Transverse colon (tissue), 4 donors: Measurements from ENCODE around the gene ZNF462. TPM values are rescaled to one million over a fixed set of nuclear protein-coding genes. Genes with fewer than 3 reads are reported as not detected.
A peak's percentile ranks its signal among the peaks of the same experiment; 100 is the strongest.

ENCODE experiments used
- DNase-seq: peaks from one replicate; pipeline ENCODE4 v3.0.0-alpha.2; 2019
- H3K27ac ChIP-seq, 4 donors: fragments of 200-600 bp; sonication (generic); 2 replicates each; pipeline ENCODE4 v1.5.1; 2016 to 2018; ENCODE audit warnings: inconsistent platforms in 4 of 4
- H3K27me3 ChIP-seq: fragments of 200-600 bp; sonication (generic); 2 replicates; pipeline ENCODE4 v1.5.1; 2017; ENCODE audit warnings: inconsistent platforms
- H3K36me3 ChIP-seq, 4 donors: fragments of 200-600 bp; sonication (generic); 2 replicates each; pipeline ENCODE4 v1.5.1; 2017 to 2019; ENCODE audit warnings: inconsistent platforms in 4 of 4
- H3K4me1 ChIP-seq, 4 donors: fragments of 200-600 bp; sonication (generic); 2 replicates each; pipeline ENCODE4 v1.5.1; 2017 to 2020; ENCODE audit warnings: inconsistent platforms in 4 of 4
- H3K4me3 ChIP-seq, 4 donors: fragments of 200-600 bp; sonication (generic); 1 replicate in 1 of 4; 2 replicates in 3 of 4; pipeline versions ENCODE4 v1.5.1 to v1.6.1; 2017 to 2019; ENCODE audit warnings: inconsistent platforms in 4 of 4
- H3K9me3 ChIP-seq, 2 donors: fragments of 200-600 bp; sonication (generic); 2 replicates each; pipeline ENCODE4 v1.5.1; 2017 to 2019; ENCODE audit warnings: inconsistent platforms in 2 of 2
- CTCF ChIP-seq, 5 experiments: fragments of 200-600 bp in 3 of 5; fragments of 450-650 bp in 2 of 5; sonication (generic) in 3 of 5; IDR thresholded peaks; 1 replicate in 2 of 5; 2 replicates in 3 of 5; pipeline ENCODE4 v1.5.1; 2016 to 2017; ENCODE audit warnings: antibody characterized with exemption in 5 of 5, inconsistent platforms in 3 of 5, mild to moderate bottlenecking in 2 of 5, moderate library complexity in 1 of 5
- EP300 ChIP-seq: sonication (generic); formaldehyde crosslinking; IDR thresholded peaks from one replicate; pipeline ENCODE4 v1.6.1; 2017; ENCODE audit warnings: antibody characterized with exemption, low read depth
- POLR2A ChIP-seq: fragments of 450-650 bp; IDR thresholded peaks from one replicate; pipeline ENCODE4 v1.6.1; 2016; ENCODE audit warnings: antibody characterized with exemption, mild to moderate bottlenecking, moderate library complexity
- POLR2AphosphoS5 ChIP-seq, 3 donors: sonication (generic); formaldehyde crosslinking; IDR thresholded peaks; one replicate each; pipeline ENCODE4 v1.6.1; 2016; ENCODE audit warnings: antibody characterized with exemption in 3 of 3
- WGBS, 2 donors: methylation state at CpG; one replicate each; pipeline ENCODE4 v1.1.5; 2018; ENCODE audit warnings: low coverage in 1 of 2; 5-methylcytosine and 5-hydroxymethylcytosine counted together
- in situ Hi-C, 4 donors: fragments of 200-750 bp; cut with MboI; loops; one replicate each; pipeline versions ENCODE4 v1.15.0 to v1.15.1; 2017; ENCODE audit warnings: low sequenced_read_pairs in 3 of 4, low pct_ligation_motif_present in 1 of 4, low pct_unique_long_range_greater_than_20kb in 1 of 4
- intact Hi-C: fragments of 100-400 bp; cut with DNase I; formaldehyde crosslinking; loops from one replicate; pipeline ENCODE4 v1.15.1; 2023; ENCODE audit warnings: low total_unique reads
- total RNA-seq, 4 donors: library from RNA; depleted of rRNA; stranded (reverse); fragments of >200 nt; gene quantifications; one replicate each; pipeline ENCODE4 v1.1.0, GENCODE V29; 2016

Gene ZNF462
- total RNA-seq, 4 donors from 2014 or later: 17.5 to 28.7 (median 22.9) TPM

GRCh38 chr9:106857811-106858470, 5.0 kb upstream of the ZNF462 start:
- no peak overlapping the region for H3K4me3 ChIP-seq
- H3K9me3 ChIP-seq: no peaks in the 10 kb centered on the region
- no peaks in the 10 kb centered on the region for H3K36me3 ChIP-seq
- in situ Hi-C loops (loop anchor here in 1 of 4 donors (25.0 kb wide), 1 partner anchor 304 kb away; no protein-coding TSS in a partner anchor), intact Hi-C loops (no loop called here)
- H3K4me1 ChIP-seq: peaks cover 0 to 20% (median 0%) of the 10 kb centered on the region in 4 donors
- no peak overlapping the region for H3K27ac ChIP-seq
- 89 to 100% methylated on average over 3 of the region's 3 CpGs for WGBS, 2 donors
- DNase-seq: no peak
- peaks cover 12% of the 10 kb centered on the region for H3K27me3 ChIP-seq
- TF ChIP-seq EP300 (no peak), POLR2A (no peak), POLR2AphosphoS5 (IDR thresholded peaks at IDR 0.05) (no peak), CTCF (IDR thresholded peaks at IDR 0.05) (no peak)

GRCh38 chr9:106859957-106860720, 2.8 kb upstream of the ZNF462 start:
- peaks cover 12% of the 10 kb centered on the region for H3K27me3 ChIP-seq
- H3K27ac ChIP-seq: peak overlapping the region; percentile 83 to 91 (median 87)
- peaks cover 0 to 29% (median 3%) of the 10 kb centered on the region in 4 donors for H3K4me1 ChIP-seq
- peak; percentile 71 for DNase-seq
- H3K36me3 ChIP-seq: no peaks in the 10 kb centered on the region
- TF ChIP-seq CTCF (IDR thresholded peaks at IDR 0.05) (no peak), EP300 (no peak), POLR2A (peak; percentile 10), POLR2AphosphoS5 (IDR thresholded peaks at IDR 0.05) (peak in 2 of 3 donors; percentile 7 to 8)
- 0 to 12% methylated on average over 1 to 39 of the region's 43 CpGs for WGBS, 2 donors
- H3K4me3 ChIP-seq: peak overlapping the region; percentile 65 to 90 (median 80)
- no peaks in the 10 kb centered on the region for H3K9me3 ChIP-seq
- in situ Hi-C loops: loop anchor here in 1 of 4 donors (25.0 kb wide), 1 partner anchor 302 kb away; no protein-coding TSS in a partner anchor
- intact Hi-C loops: loop anchor here (10.0 kb wide), 1 partner anchor 155 kb away; no protein-coding TSS in a partner anchor

GRCh38 chr9:106860721-106861639, 2.0 kb upstream of the ZNF462 start:
- Histone ChIP-seq H3K27ac (peak overlapping the region; percentile 83 to 91 (median 87)), H3K27me3 (peaks cover 12% of the 10 kb centered on the region), H3K9me3 (no peaks in the 10 kb centered on the region), H3K4me1 (peaks cover 0 to 37% (median 5%) of the 10 kb centered on the region in 4 donors), H3K36me3 (no peaks in the 10 kb centered on the region), H3K4me3 (peak overlapping the region; percentile 65 to 90 (median 80))
- in situ Hi-C loops: loop anchor here in 1 of 4 donors (25.0 kb wide), 1 partner anchor 301 kb away; no protein-coding TSS in a partner anchor
- DNase-seq: peak; percentile 46
- TF ChIP-seq CTCF (IDR thresholded peaks at IDR 0.05) (peak in 1 of 5 experiments; percentile 15), POLR2A (no peak)
- 1 to 4% methylated on average over 24 to 51 of the region's 51 CpGs for WGBS, 2 donors
- intact Hi-C loops: loop anchor here (10.0 kb wide), 1 partner anchor 156 kb away; no protein-coding TSS in a partner anchor
